Endodermal cell (in vitro differentiated cells): ENCODE data around the gene OSBPL3. TPM values are rescaled to one million over a fixed set of nuclear protein-coding genes. Genes with fewer than 3 reads are reported as not detected.

Source experiments
- DNase-seq: peaks from one replicate; pipeline ENCODE4 v3.0.0-alpha.2; 2017
- H3K27ac ChIP-seq: 2 replicates; pipeline ENCODE4 v1.5.1; 2013; ENCODE audit warnings: mild to moderate bottlenecking, low read depth, low read length, moderate library complexity
- H3K27me3 ChIP-seq: 2 replicates; pipeline ENCODE4 v1.6.1; 2013; ENCODE audit warnings: mild to moderate bottlenecking, low read length, moderate library complexity; ENCODE audit not compliant: insufficient read depth, control insufficient read depth, poor library complexity, severe bottlenecking
- H3K36me3 ChIP-seq: 2 replicates; pipeline ENCODE4 v1.7.0; 2013; ENCODE audit warnings: mild to moderate bottlenecking, low read length, moderate library complexity; ENCODE audit not compliant: control insufficient read depth, insufficient read depth
- H3K4me1 ChIP-seq: one replicate; pipeline ENCODE4 v1.7.0; 2013; ENCODE audit warnings: low read length; ENCODE audit not compliant: control insufficient read depth, insufficient read depth
- H3K4me3 ChIP-seq: 2 replicates; pipeline ENCODE4 v1.5.1; 2013; ENCODE audit warnings: mild to moderate bottlenecking, low read length, moderate library complexity
- H3K9ac ChIP-seq: 2 replicates; pipeline ENCODE4 v1.6.1; 2013; ENCODE audit warnings: mild to moderate bottlenecking, low read length, moderate library complexity; ENCODE audit not compliant: poor library complexity, severe bottlenecking; ENCODE audit errors: extremely low read depth
- H3K9me3 ChIP-seq: 2 replicates; pipeline ENCODE4 v1.6.1; 2013; ENCODE audit warnings: mild to moderate bottlenecking, low read length, moderate library complexity; ENCODE audit not compliant: control insufficient read depth
- H3K27ac Mint-ChIP-seq: 2 replicates; pipeline ENCODE4 v1.8.0; 2020; ENCODE audit warnings: mixed read lengths
- H3K27me3 Mint-ChIP-seq: 2 replicates; pipeline ENCODE4 v1.8.0; 2021; ENCODE audit warnings: mild to moderate bottlenecking, mixed read lengths; ENCODE audit not compliant: insufficient read depth
- H3K36me3 Mint-ChIP-seq: 2 replicates; pipeline ENCODE4 v1.8.0; 2020; ENCODE audit warnings: low read depth, mixed read lengths
- H3K4me1 Mint-ChIP-seq: 2 replicates; pipeline ENCODE4 v1.8.0; 2020; ENCODE audit warnings: mixed read lengths
- H3K4me3 Mint-ChIP-seq: 2 replicates; pipeline ENCODE4 v1.8.0; 2020; ENCODE audit warnings: mild to moderate bottlenecking, moderate library complexity, mixed read lengths
- H3K9me3 Mint-ChIP-seq: 2 replicates; pipeline ENCODE4 v1.8.0; 2020; ENCODE audit warnings: mild to moderate bottlenecking, mixed read lengths
- CTCF ChIP-seq: fragments of 200-600 bp; sonication (generic); conservative IDR thresholded peaks from 2 replicates; pipeline ENCODE4 v1.5.0; 2021; ENCODE audit warnings: antibody characterized with exemption, mild to moderate bottlenecking
- WGBS, 2 experiments: methylation state at CpG; one replicate each; pipeline versions ENCODE4 v1.1.5 to v1.1.7; 2013; ENCODE audit warnings: missing lambda C conversion rate in 2 of 2, mixed read lengths in 1 of 2; ENCODE audit not compliant: insufficient coverage in 1 of 2, insufficient read length in 1 of 2; 5-methylcytosine and 5-hydroxymethylcytosine counted together
- total RNA-seq, 2 donors: library from RNA; stranded (reverse); fragmentation: NEBNext Ultra II Directional in 1 of 2; extraction: Animal tissue kit (Norgen Biotek cat#: 25700) in 1 of 2; gene quantifications; 2 replicates in 1 of 2; 3 replicates in 1 of 2; pipeline ENCODE4 v1.2.1, GENCODE V29; 2021

Gene OSBPL3
- total RNA-seq, 2 donors from 2014 or later = 9.8 to 11.3 TPM

- H3K27me3 ChIP-seq = no peaks in the 10 kb centered on the region
- no peaks in the 10 kb centered on the region for H3K9me3 ChIP-seq
- 98 to 100% methylated on average over 2 to 4 of the region's 5 CpGs for WGBS, 2 experiments
- H3K27ac Mint-ChIP-seq = no peak overlapping the region
- no peak overlapping the region for H3K27ac ChIP-seq
- no peaks in the 10 kb centered on the region for H3K27me3 Mint-ChIP-seq
- H3K9me3 Mint-ChIP-seq = no peaks in the 10 kb centered on the region
- H3K36me3 ChIP-seq = no peaks in the 10 kb centered on the region
- no peaks in the 10 kb centered on the region for H3K36me3 Mint-ChIP-seq
- no peaks in the 10 kb centered on the region for H3K4me1 ChIP-seq
- H3K9ac ChIP-seq = no peak overlapping the region
- TF ChIP-seq CTCF = no peak
- H3K4me3 ChIP-seq = no peak overlapping the region
- H3K4me3 Mint-ChIP-seq = no peak overlapping the region
- peaks cover 11% of the 10 kb centered on the region for H3K4me1 Mint-ChIP-seq
- no peak for DNase-seq
These were observed 36.7 kb downstream of the OSBPL3 start for GRCh38 chr7:24943096-24943948.

- no peaks in the 10 kb centered on the region for H3K4me1 ChIP-seq
- 63 to 84% methylated on average over 2 to 4 of the region's 5 CpGs for WGBS, 2 experiments
- H3K27ac ChIP-seq = no peak overlapping the region
- peaks cover 11% of the 10 kb centered on the region for H3K4me1 Mint-ChIP-seq
- TF ChIP-seq CTCF = no peak
- no peak overlapping the region for H3K27ac Mint-ChIP-seq
- no peaks in the 10 kb centered on the region for H3K36me3 ChIP-seq
- no peak overlapping the region for H3K9ac ChIP-seq
- H3K4me3 ChIP-seq = no peak overlapping the region
- H3K27me3 ChIP-seq = no peaks in the 10 kb centered on the region
- no peaks in the 10 kb centered on the region for H3K9me3 Mint-ChIP-seq
- no peak overlapping the region for H3K4me3 Mint-ChIP-seq
- no peaks in the 10 kb centered on the region for H3K27me3 Mint-ChIP-seq
- no peaks in the 10 kb centered on the region for H3K36me3 Mint-ChIP-seq
- no peaks in the 10 kb centered on the region for H3K9me3 ChIP-seq
- no peak for DNase-seq
These were observed 37.8 kb downstream of the OSBPL3 start for GRCh38 chr7:24942226-24942625.

- 80 to 97% methylated on average over 1 of the region's 1 CpG for WGBS, 2 experiments
These were observed 40.6 kb downstream of the OSBPL3 start for GRCh38 chr7:24939416-24939815.

More at GRCh38 chr7:24939416-24939815, 40.6 kb downstream of the OSBPL3 start:
- no peaks in the 10 kb centered on the region for H3K9me3 Mint-ChIP-seq
- DNase-seq = no peak
- H3K36me3 Mint-ChIP-seq = no peaks in the 10 kb centered on the region
- H3K4me1 ChIP-seq = no peaks in the 10 kb centered on the region
- no peaks in the 10 kb centered on the region for H3K4me1 Mint-ChIP-seq
- no peaks in the 10 kb centered on the region for H3K9me3 ChIP-seq
- no peaks in the 10 kb centered on the region for H3K27me3 ChIP-seq
- no peaks in the 10 kb centered on the region for H3K27me3 Mint-ChIP-seq
- H3K4me3 ChIP-seq = no peak overlapping the region
- TF ChIP-seq CTCF = no peak
- H3K27ac ChIP-seq = no peak overlapping the region
- H3K4me3 Mint-ChIP-seq = no peak overlapping the region
- no peak overlapping the region for H3K27ac Mint-ChIP-seq
- no peaks in the 10 kb centered on the region for H3K36me3 ChIP-seq
- no peak overlapping the region for H3K9ac ChIP-seq
